ENCODE results near the gene TLK1. TPM values are rescaled to one million over a fixed set of nuclear protein-coding genes. Genes with fewer than 3 reads are reported as not detected.

Gene TLK1
- total and polyA plus RNA-seq, 9 of the 15 experiments (the other 6 are each of a cell fraction or from before 2014, with no cell fraction given), result 20.2 to 101 (median 40.5) TPM

DNA sequence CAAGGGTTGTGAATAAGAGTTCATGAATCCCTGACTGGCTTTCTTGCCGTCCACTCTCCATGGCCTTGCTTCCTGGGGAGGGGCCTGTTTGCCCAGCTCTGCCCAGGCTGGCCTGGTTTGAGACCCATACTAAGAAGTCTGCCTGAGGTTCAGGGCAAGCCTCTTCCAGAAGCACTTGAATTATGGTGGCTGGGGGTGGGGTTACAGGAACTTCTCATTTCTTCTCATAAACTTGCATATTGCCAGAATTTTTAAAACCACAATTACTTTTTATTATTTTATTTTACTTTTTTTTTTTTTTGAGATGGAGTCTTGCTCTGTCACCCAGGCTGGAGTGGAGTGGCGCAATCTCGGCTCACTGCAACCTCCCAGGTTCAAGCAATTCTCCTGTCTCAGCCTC is 189.6 kb downstream of the TLK1 start:
- ATAC-seq (no peak), DNase-seq (ENCODE audit: extremely low read depth in 1 of 4, low spot score in 3 of 4) (no peak), FAIRE-seq (no peak)
- peak; percentile 18; the same call in 1 of the 2 replicates for TF ChIP-seq CEBPB (tag; IDR thresholded peaks at IDR 0.05)
- TF ChIP-seq, protein P1, sequence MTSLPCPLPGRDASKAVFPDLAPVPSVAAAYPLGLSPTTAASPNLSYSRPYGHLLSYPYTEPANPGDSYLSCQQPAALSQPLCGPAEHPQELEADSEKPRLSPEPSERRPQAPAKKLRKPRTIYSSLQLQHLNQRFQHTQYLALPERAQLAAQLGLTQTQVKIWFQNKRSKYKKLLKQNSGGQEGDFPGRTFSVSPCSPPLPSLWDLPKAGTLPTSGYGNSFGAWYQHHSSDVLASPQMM (CRISPR knock-in tag; IDR thresholded peaks at IDR 0.05), result no peak
- H4K20me1 ChIP-seq (replicated peaks; ENCODE audit: control insufficient read depth, insufficient read depth, low read length), result no peaks in the 10 kb centered on the region
- H3K4me3 ChIP-seq, result no peak overlapping the region
- H3K27ac ChIP-seq (ENCODE audit: extremely low read depth, low read depth, low read length), result no peak overlapping the region
- BruUV-seq (replicated peaks), result no TSS peak
- CTCF ChIA-PET (ENCODE audit: low intra/inter-chr PET ratio), result no interaction called here
- H3K4me2 ChIP-seq (ENCODE audit: insufficient read depth, low read length), result no peak overlapping the region
- WGBS (ENCODE audit: insufficient coverage, low coverage, missing lambda C conversion rate), result 98% methylated on average over 3 of the region's 3 CpGs
- no peak overlapping the region for H2AFZ ChIP-seq (ENCODE audit: low read depth, low read length)
- no peaks in the 10 kb centered on the region for H3K9me1 ChIP-seq (ENCODE audit: control insufficient read depth, insufficient read depth, low read length)
- H3K9me3 ChIP-seq (replicated peaks; ENCODE audit: control insufficient read depth, insufficient read depth, low read depth, low read length), result no peaks in the 10 kb centered on the region
- peaks cover 12 to 20% of the 10 kb centered on the region in 2 experiments; a peak in 4 of 5 replicates for H3K4me1 ChIP-seq (replicated peaks in 1 of 2; ENCODE audit: control insufficient read depth in 2 of 2, insufficient read depth in 2 of 2, low read length in 2 of 2)
- intact Hi-C loops (cut with micrococcal nuclease), result loop anchor here (5.0 to 10.0 kb wide), 4 partner anchors 116 to 1144 kb away; partner anchors contain the start of genes CYBRD1, DCAF17 and METTL8
- H3K79me2 ChIP-seq (ENCODE audit: control insufficient read depth, insufficient read depth, low read length), result no peaks in the 10 kb centered on the region
- no peaks in the 10 kb centered on the region for H3K27me3 ChIP-seq (ENCODE audit: control insufficient read depth in 2 of 2, insufficient read depth in 2 of 2, low read length in 2 of 2)
- peaks cover 17% of the 10 kb centered on the region for H3K36me3 ChIP-seq (ENCODE audit: control insufficient read depth, insufficient read depth, low read length)
- POLR2A ChIA-PET, result no interaction called here
- in situ Hi-C loops (cut with MboI), result loop anchor here (5.0 to 25.0 kb wide), 2 partner anchors 446 to 1141 kb away; partner anchors contain the start of gene DLX2
- no peak overlapping the region for H3K9ac ChIP-seq (ENCODE audit: insufficient read depth in 1 of 2, low read depth in 2 of 2, low read length in 2 of 2)

DNA sequence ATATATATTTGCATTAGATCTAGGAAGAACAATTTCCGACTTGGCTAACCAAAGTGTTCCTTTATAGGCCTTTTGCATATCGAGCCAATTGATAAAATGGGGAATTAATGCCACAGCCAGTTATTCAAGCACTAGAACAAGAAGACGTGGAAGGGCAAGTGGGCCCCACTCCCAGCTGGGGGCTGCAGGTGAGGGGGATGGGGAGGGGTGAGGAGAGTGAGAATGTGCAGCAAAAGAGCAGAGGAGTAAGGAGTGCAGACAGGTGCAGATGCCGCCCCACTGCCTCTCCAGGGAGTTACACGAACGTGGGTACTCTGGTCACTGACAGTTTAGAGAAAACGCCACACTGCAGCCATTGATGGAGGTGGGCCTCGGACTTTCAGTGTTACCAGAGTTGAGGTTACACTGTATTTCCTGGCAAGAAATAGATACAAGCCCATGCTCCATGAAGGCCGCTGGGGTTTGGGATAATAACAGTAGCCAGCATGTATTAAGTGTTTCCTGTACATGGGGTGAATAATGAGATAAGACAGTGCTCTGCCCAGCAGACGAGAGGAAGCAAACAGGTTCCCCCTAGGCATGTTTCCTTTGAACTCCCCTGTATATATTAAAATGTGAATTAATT is 190.7 kb downstream of the TLK1 start:
- no peak for FAIRE-seq
- no peaks in the 10 kb centered on the region for H3K79me2 ChIP-seq (ENCODE audit: control insufficient read depth, insufficient read depth, low read length)
- CTCF ChIA-PET (ENCODE audit: low intra/inter-chr PET ratio), result no interaction called here
- no peak for DNase-seq (ENCODE audit: extremely low read depth in 1 of 4, low spot score in 3 of 4)
- intact Hi-C loops (cut with micrococcal nuclease), result loop anchor here (5.0 to 10.0 kb wide), 4 partner anchors 117 to 1145 kb away; partner anchors contain the start of genes CYBRD1, DCAF17 and METTL8
- peaks cover 28% of the 10 kb centered on the region for H3K36me3 ChIP-seq (ENCODE audit: control insufficient read depth, insufficient read depth, low read length)
- in situ Hi-C loops (cut with MboI), result loop anchor here (5.0 to 25.0 kb wide), 2 partner anchors 447 to 1142 kb away; partner anchors contain the start of gene DLX2
- H3K27me3 ChIP-seq (ENCODE audit: control insufficient read depth in 2 of 2, insufficient read depth in 2 of 2, low read length in 2 of 2), result no peaks in the 10 kb centered on the region
- H3K9ac ChIP-seq (ENCODE audit: insufficient read depth in 1 of 2, low read depth in 2 of 2, low read length in 2 of 2), result no peak overlapping the region
- POLR2A ChIA-PET, result no interaction called here
- H3K9me1 ChIP-seq (ENCODE audit: control insufficient read depth, insufficient read depth, low read length), result no peaks in the 10 kb centered on the region
- H4K20me1 ChIP-seq (replicated peaks; ENCODE audit: control insufficient read depth, insufficient read depth, low read length), result no peaks in the 10 kb centered on the region
- H3K27ac ChIP-seq (ENCODE audit: extremely low read depth, low read depth, low read length), result no peak overlapping the region
- peaks cover 12 to 17% of the 10 kb centered on the region in 2 experiments; a peak in 4 of 5 replicates for H3K4me1 ChIP-seq (replicated peaks in 1 of 2; ENCODE audit: control insufficient read depth in 2 of 2, insufficient read depth in 2 of 2, low read length in 2 of 2)
- H2AFZ ChIP-seq (ENCODE audit: low read depth, low read length), result no peak overlapping the region
- no peak for ATAC-seq
- H3K4me2 ChIP-seq (ENCODE audit: insufficient read depth, low read length), result no peak overlapping the region
- no peak overlapping the region for H3K4me3 ChIP-seq
- BruUV-seq (replicated peaks), result no TSS peak
- H3K9me3 ChIP-seq (replicated peaks; ENCODE audit: control insufficient read depth, insufficient read depth, low read depth, low read length), result no peaks in the 10 kb centered on the region
- WGBS (ENCODE audit: insufficient coverage, low coverage, missing lambda C conversion rate), result 64% methylated on average over 10 of the region's 10 CpGs
- TF ChIP-seq TAF1 (IDR thresholded peaks at IDR 0.05; ENCODE audit: control insufficient read depth, extremely low read depth, insufficient read depth, low read length, severe bottlenecking) (no peak), CHCHD3 (CRISPR knock-in tag; IDR thresholded peaks at IDR 0.05) (no peak), NR2C1 (IDR thresholded peaks at IDR 0.05) (no peak), NR2C1 (tag; IDR thresholded peaks at IDR 0.05) (no peak), POLR2G (IDR thresholded peaks at IDR 0.05; ENCODE audit: low read depth, low read length) (0 out of 2 replicates have a peak, but pooled peaks have one; percentile 27), SUPT5H (IDR thresholded peaks at IDR 0.05) (peak; percentile 32), ZNF830 (CRISPR knock-in tag; IDR thresholded peaks at IDR 0.05) (no peak), MCM7 (IDR thresholded peaks at IDR 0.05) (no peak), CREB1 (IDR thresholded peaks at IDR 0.05) (no peak), CREB1 (CRISPR knock-in tag; IDR thresholded peaks at IDR 0.05) (no peak), SMC3 (conservative IDR thresholded peaks at IDR 0.05; ENCODE audit: insufficient read depth, low read depth, low read length) (no peak), THRAP3 (IDR thresholded peaks at IDR 0.05; ENCODE audit: borderline replicate concordance) (no peak)
- TF ChIP-seq, protein P2, sequence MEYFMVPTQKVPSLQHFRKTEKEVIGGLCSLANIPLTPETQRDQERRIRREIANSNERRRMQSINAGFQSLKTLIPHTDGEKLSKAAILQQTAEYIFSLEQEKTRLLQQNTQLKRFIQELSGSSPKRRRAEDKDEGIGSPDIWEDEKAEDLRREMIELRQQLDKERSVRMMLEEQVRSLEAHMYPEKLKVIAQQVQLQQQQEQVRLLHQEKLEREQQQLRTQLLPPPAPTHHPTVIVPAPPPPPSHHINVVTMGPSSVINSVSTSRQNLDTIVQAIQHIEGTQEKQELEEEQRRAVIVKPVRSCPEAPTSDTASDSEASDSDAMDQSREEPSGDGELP (CRISPR knock-in tag; IDR thresholded peaks at IDR 0.05; ENCODE audit: borderline replicate concordance), result no peak
- TF ChIP-seq, protein P3, sequence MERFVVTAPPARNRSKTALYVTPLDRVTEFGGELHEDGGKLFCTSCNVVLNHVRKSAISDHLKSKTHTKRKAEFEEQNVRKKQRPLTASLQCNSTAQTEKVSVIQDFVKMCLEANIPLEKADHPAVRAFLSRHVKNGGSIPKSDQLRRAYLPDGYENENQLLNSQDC (CRISPR knock-in tag; IDR thresholded peaks at IDR 0.05), result no peak

Measured in K562 (cell line).